CD14-positive monocyte (primary cell): ENCODE data around the gene SMARCD2. TPM values are rescaled to one million over a fixed set of nuclear protein-coding genes. Genes with fewer than 3 reads are reported as not detected.

Source experiments
- DNase-seq, 3 donors: peaks; one replicate each; pipeline ENCODE4 v3.0.0-alpha.2; 2011 to 2022
- H2AFZ ChIP-seq: 2 replicates; pipeline ENCODE4 v1.6.0; 2012; ENCODE audit warnings: mild to moderate bottlenecking, low read depth, low read length, inconsistent platforms; ENCODE audit not compliant: insufficient read depth, poor library complexity, severe bottlenecking
- H3K27ac ChIP-seq, 2 donors: 1 replicate in 1 of 2; 2 replicates in 1 of 2; pipeline ENCODE4 v1.5.1; 2012 to 2013; ENCODE audit warnings: low read length in 2 of 2, control low read depth in 1 of 2, inconsistent platforms in 1 of 2, low read depth in 1 of 2, mild to moderate bottlenecking in 1 of 2
- H3K27me3 ChIP-seq, 2 donors: one replicate each; pipeline versions ENCODE4 v1.6.0 to v1.6.1; 2011 to 2013; ENCODE audit warnings: low read length in 2 of 2; ENCODE audit not compliant: control insufficient read depth in 2 of 2, insufficient read depth in 2 of 2
- H3K36me3 ChIP-seq, 2 donors: replicated peaks in 1 of 2; 1 replicate in 1 of 2; 2 replicates in 1 of 2; pipeline versions ENCODE4 v1.5.1 to v1.6.1; 2012 to 2013; ENCODE audit warnings: low read length in 2 of 2, control low read depth in 1 of 2, inconsistent platforms in 1 of 2, mild to moderate bottlenecking in 1 of 2; ENCODE audit not compliant: insufficient read depth in 2 of 2, control insufficient read depth in 1 of 2
- H3K4me1 ChIP-seq, 2 donors: 1 replicate in 1 of 2; 2 replicates in 1 of 2; pipeline versions ENCODE4 v1.5.1 to v1.6.1; 2012 to 2013; ENCODE audit warnings: low read length in 2 of 2, control low read depth in 1 of 2, inconsistent platforms in 1 of 2, mild to moderate bottlenecking in 1 of 2, moderate library complexity in 1 of 2; ENCODE audit not compliant: insufficient read depth in 2 of 2, control insufficient read depth in 1 of 2
- H3K4me2 ChIP-seq: replicated peaks from 2 replicates; pipeline ENCODE3; 2012; ENCODE audit warnings: low read length, moderate library complexity, mild to moderate bottlenecking; ENCODE audit not compliant: poor library complexity, severe bottlenecking; ENCODE audit errors: extremely low read depth
- H3K4me3 ChIP-seq, 3 experiments: fragments of 200-600 bp in 1 of 3; sonication (generic) in 1 of 3; replicated peaks in 1 of 3; 1 replicate in 2 of 3; 2 replicates in 1 of 3; pipeline ENCODE4 v1.5.1; 2011 to 2013; ENCODE audit warnings: low read length in 3 of 3, mild to moderate bottlenecking in 3 of 3, control low read depth in 2 of 3, low read depth in 2 of 3, inconsistent platforms in 1 of 3, moderate library complexity in 1 of 3
- H3K79me2 ChIP-seq: 2 replicates; pipeline ENCODE4 v1.6.0; 2012; ENCODE audit warnings: mild to moderate bottlenecking, control low read depth, inconsistent platforms, low read length, moderate library complexity; ENCODE audit not compliant: insufficient read depth
- H3K9ac ChIP-seq: 2 replicates; pipeline ENCODE4 v1.6.0; 2017; ENCODE audit warnings: low read length, mild to moderate bottlenecking; ENCODE audit not compliant: insufficient read depth, poor library complexity, severe bottlenecking
- H3K9me3 ChIP-seq, 2 donors: replicated peaks in 1 of 2; 1 replicate in 1 of 2; 2 replicates in 1 of 2; pipeline versions ENCODE4 v1.5.1 to v1.6.1; 2012 to 2013; ENCODE audit warnings: low read length in 2 of 2, control low read depth in 1 of 2; ENCODE audit not compliant: control insufficient read depth in 1 of 2, insufficient read depth in 1 of 2
- H4K20me1 ChIP-seq: 2 replicates; pipeline ENCODE4 v1.6.0; 2012; ENCODE audit warnings: mild to moderate bottlenecking, low read length, control low read depth, moderate library complexity; ENCODE audit not compliant: insufficient read depth
- H3K27ac Mint-ChIP-seq, 7 donors: one replicate each; pipeline ENCODE4 v1.8.0; 2020; ENCODE audit warnings: mild to moderate bottlenecking in 7 of 7, mixed read lengths in 7 of 7, moderate library complexity in 6 of 7, inconsistent platforms in 2 of 7
- H3K27me3 Mint-ChIP-seq, 3 donors: one replicate each; pipeline ENCODE4 v1.8.0; 2021 to 2022; ENCODE audit warnings: low read depth in 3 of 3, mild to moderate bottlenecking in 3 of 3, mixed read lengths in 3 of 3, moderate library complexity in 3 of 3, inconsistent platforms in 1 of 3
- H3K36me3 Mint-ChIP-seq, 2 donors: one replicate each; pipeline ENCODE4 v1.8.0; 2020; ENCODE audit warnings: mixed read lengths in 2 of 2, inconsistent platforms in 1 of 2, mild to moderate bottlenecking in 1 of 2
- H3K4me1 Mint-ChIP-seq: one replicate; pipeline ENCODE4 v1.8.0; 2020; ENCODE audit warnings: mild to moderate bottlenecking, mixed read lengths
- H3K4me3 Mint-ChIP-seq, 2 donors: one replicate each; pipeline ENCODE4 v1.8.0; 2020; ENCODE audit warnings: mild to moderate bottlenecking in 2 of 2, mixed read lengths in 2 of 2, moderate library complexity in 1 of 2
- H3K9me3 Mint-ChIP-seq, 7 donors: one replicate each; pipeline ENCODE4 v1.8.0; 2020 to 2022; ENCODE audit warnings: mixed read lengths in 7 of 7, mild to moderate bottlenecking in 6 of 7, moderate library complexity in 6 of 7, inconsistent platforms in 2 of 7
- CTCF ChIP-seq: fragments of 200-600 bp; IDR thresholded peaks from one replicate; pipeline ENCODE4 v1.8.0; 2022; ENCODE audit warnings: antibody characterized with exemption, mild to moderate bottlenecking
- WGBS: methylation state at CpG from one replicate; pipeline ENCODE4 v1.1.5; 2013; ENCODE audit warnings: missing lambda C conversion rate; ENCODE audit not compliant: insufficient coverage; 5-methylcytosine and 5-hydroxymethylcytosine counted together
- intact Hi-C, 2 donors: fragments of 100-400 bp; cut with micrococcal nuclease; formaldehyde crosslinking; loops; one replicate each; pipeline versions ENCODE4 v1.15.0 to v1.15.1; 2023
- polyA plus RNA-seq, 3 donors: library from polyadenylated mRNA; depleted of rRNA in 1 of 3; unstranded in 2 of 3; stranded (reverse) in 1 of 3; fragments of 300-500 nt in 2 of 3; fragments of >200 nt in 1 of 3; fragmentation: Illumina TruSeq in 2 of 3; gene quantifications; 1 replicate in 2 of 3; 2 replicates in 1 of 3; pipeline ENCODE4 v1.2.3, GENCODE V29; 2012 to 2021

Gene SMARCD2
- polyA plus RNA-seq, 3 donors = 60.2 to 77.9 (median 64.0) TPM

- H3K79me2 ChIP-seq = peaks cover 62% of the 10 kb centered on the region
- peaks cover 66 to 69% of the 10 kb centered on the region in 2 donors for H3K36me3 Mint-ChIP-seq
- WGBS = no CpG with 5 or more reads among the region's 3 CpGs
Observed at GRCh38 chr17:63828936-63829335, 13.5 kb downstream of the SMARCD2 start.

GRCh38 chr17:63827801-63828221, 14.7 kb downstream of the SMARCD2 start:
- H4K20me1 ChIP-seq = peaks cover 43% of the 10 kb centered on the region
- Mint-ChIP-seq H3K36me3 (peaks cover 66 to 67% of the 10 kb centered on the region in 2 donors), H3K4me3 (peak overlapping the region; percentile 99 to 100), H3K27ac (peak overlapping the region; percentile 97 to 100 (median 100)), H3K4me1 (peaks cover 33% of the 10 kb centered on the region), H3K9me3 (no peaks in the 10 kb centered on the region), H3K27me3 (peaks cover 0 to 2% (median 0%) of the 10 kb centered on the region in 3 donors)
- 5% methylated on average over 8 of the region's 19 CpGs for WGBS
- H3K4me2 ChIP-seq = peak overlapping the region; percentile 86
- H3K27me3 ChIP-seq = no peaks in the 10 kb centered on the region
- H3K27ac ChIP-seq = peak overlapping the region; percentile 76 to 95
- H3K9me3 ChIP-seq = no peaks in the 10 kb centered on the region
- TF ChIP-seq CTCF = no peak
- H3K79me2 ChIP-seq = peaks cover 56% of the 10 kb centered on the region
- peaks cover 18 to 22% of the 10 kb centered on the region in 2 donors for H3K4me1 ChIP-seq
- peaks cover 61 to 71% of the 10 kb centered on the region in 2 donors for H3K36me3 ChIP-seq
- intact Hi-C loops = loop anchor here (2.0 to 5.0 kb wide), 3 partner anchors 13 to 131 kb away; partner anchors contain the start of gene SMARCD2 (in 1 of the 2)
- peak in 1 of 3 donors; percentile 4 for DNase-seq
- H3K9ac ChIP-seq = peak overlapping the region; percentile 79
- H2AFZ ChIP-seq = peak overlapping the region; percentile 91
- H3K4me3 ChIP-seq = peak overlapping the region; percentile 80 to 94 (median 84)

More at GRCh38 chr17:63828936-63829335, 13.5 kb downstream of the SMARCD2 start:
- DNase-seq = no peak
- Histone ChIP-seq H3K27ac (no peak overlapping the region), H3K4me1 (peaks cover 18 to 22% of the 10 kb centered on the region in 2 donors), H3K9me3 (no peaks in the 10 kb centered on the region), H3K27me3 (no peaks in the 10 kb centered on the region), H4K20me1 (peaks cover 48% of the 10 kb centered on the region), H3K4me2 (no peak overlapping the region), H2AFZ (no peak overlapping the region), H3K9ac (no peak overlapping the region), H3K36me3 (peaks cover 65 to 71% of the 10 kb centered on the region in 2 donors), H3K4me3 (no peak overlapping the region)
- Mint-ChIP-seq H3K27me3 (peaks cover 0 to 2% (median 0%) of the 10 kb centered on the region in 3 donors), H3K4me3 (no peak overlapping the region), H3K9me3 (no peaks in the 10 kb centered on the region), H3K4me1 (peaks cover 33% of the 10 kb centered on the region), H3K27ac (no peak overlapping the region)
- intact Hi-C loops = loop anchor here in 1 of 2 donors (5.0 kb wide), 1 partner anchor 132 kb away; no protein-coding TSS in a partner anchor
- no peak for TF ChIP-seq CTCF
